ENCODE results near the gene RAD51B.

RAD51B gene

DNA sequence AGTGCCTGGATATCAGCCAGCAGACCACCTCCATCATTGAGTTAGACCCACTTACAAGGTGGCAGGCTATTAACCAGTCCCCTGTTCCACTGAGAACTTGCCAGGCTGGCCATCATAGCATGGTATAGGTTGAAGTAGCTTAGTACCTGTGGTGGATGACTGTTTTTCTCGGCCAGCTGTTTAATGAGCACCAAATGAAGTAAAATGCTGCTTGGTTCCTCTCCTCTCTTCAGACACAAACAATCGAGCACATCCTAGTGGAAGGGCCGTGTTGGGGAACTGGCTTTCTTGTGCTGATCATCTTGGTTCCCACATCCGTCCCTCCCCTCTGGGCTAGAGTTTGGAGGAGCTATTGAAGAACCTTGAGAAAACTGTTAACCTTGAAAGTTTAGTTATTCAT is 486.2 kb downstream of the RAD51B start:
- no peak overlapping the region for H3K18ac ChIP-seq (ENCODE audit: low read length)
- DNase-seq, result no peak
- no peak overlapping the region for H4K5ac ChIP-seq (ENCODE audit: low read length)
- no peak overlapping the region for H2AK5ac ChIP-seq (ENCODE audit: low read length)
- H3K36me3 ChIP-seq (ENCODE audit: control insufficient read depth, insufficient read depth, low read length), result no peaks in the 10 kb centered on the region
- H3K23ac ChIP-seq (ENCODE audit: low read length), result no peak overlapping the region
- H3K27me3 ChIP-seq (ENCODE audit: insufficient read depth, low read length, poor library complexity), result no peaks in the 10 kb centered on the region
- H3K9ac ChIP-seq (ENCODE audit: low read length), result no peak overlapping the region
- WGBS (ENCODE audit: extremely low coverage, insufficient coverage, low lambda C conversion rate), result no CpG with 5 or more reads among the region's 4 CpGs
- no peaks in the 10 kb centered on the region for H3K79me1 ChIP-seq (ENCODE audit: low read length)
- H3K4me3 ChIP-seq (ENCODE audit: low read length), result no peak overlapping the region
- H3K56ac ChIP-seq (ENCODE audit: low read length), result no peak overlapping the region
- H2BK120ac ChIP-seq (ENCODE audit: low read depth, low read length), result no peak overlapping the region
- no peak overlapping the region for H3K27ac ChIP-seq (ENCODE audit: low read depth, low read length)
- H2BK15ac ChIP-seq (replicated peaks; ENCODE audit: low read depth), result no peak overlapping the region
- H3K4me2 ChIP-seq (ENCODE audit: low read length), result no peak overlapping the region
- no peaks in the 10 kb centered on the region for H3K79me2 ChIP-seq (ENCODE audit: control insufficient read depth, insufficient read depth, low read length)
- H3K4ac ChIP-seq (ENCODE audit: low read depth, low read length), result no peak overlapping the region
- H4K8ac ChIP-seq (ENCODE audit: low read depth, low read length), result no peak overlapping the region
- H3K4me1 ChIP-seq (ENCODE audit: control insufficient read depth, low read depth, low read length), result no peaks in the 10 kb centered on the region
- no peak overlapping the region for H2BK5ac ChIP-seq (ENCODE audit: low read length)

DNA sequence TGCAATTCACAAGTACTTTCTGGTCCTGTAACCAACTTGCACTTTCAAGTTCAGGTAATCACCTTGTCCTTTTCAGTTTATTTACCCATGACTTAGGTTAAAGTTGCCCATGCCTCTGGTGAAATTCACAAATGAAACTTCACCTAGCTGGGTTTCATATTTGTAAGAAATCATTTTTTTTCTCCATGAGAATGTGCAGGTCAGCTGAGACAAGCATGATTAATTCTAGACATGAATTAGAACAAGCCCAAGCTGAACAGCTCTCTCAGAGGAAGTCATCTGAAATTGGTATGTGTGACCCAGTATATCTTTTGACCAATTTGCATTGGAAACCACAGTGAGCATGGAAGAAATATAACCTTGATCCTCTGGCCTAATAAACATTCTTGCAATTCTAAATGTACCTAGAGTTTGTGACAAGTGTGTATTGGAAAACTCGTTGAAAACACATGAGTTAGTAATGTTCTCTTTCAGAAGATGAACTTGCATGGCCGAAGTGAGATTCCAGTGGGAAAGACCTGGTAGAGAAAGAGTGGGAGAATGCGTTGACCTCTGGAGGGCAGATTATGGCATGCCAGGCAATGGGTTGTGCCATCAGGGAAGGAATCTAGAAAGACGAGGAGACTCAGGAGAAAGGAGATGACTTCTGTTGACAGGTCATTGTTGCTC is 486.8 kb downstream of the RAD51B start:
- Histone ChIP-seq H3K9ac (ENCODE audit: low read length) (no peak overlapping the region), H3K4me1 (ENCODE audit: control insufficient read depth, low read depth, low read length) (no peaks in the 10 kb centered on the region), H2AK5ac (ENCODE audit: low read length) (no peak overlapping the region), H3K4me3 (ENCODE audit: low read length) (no peak overlapping the region), H4K5ac (ENCODE audit: low read length) (no peak overlapping the region), H3K4ac (ENCODE audit: low read depth, low read length) (no peak overlapping the region), H3K27ac (ENCODE audit: low read depth, low read length) (no peak overlapping the region), H3K23ac (ENCODE audit: low read length) (no peak overlapping the region), H2BK15ac (replicated peaks; ENCODE audit: low read depth) (no peak overlapping the region), H3K79me2 (ENCODE audit: control insufficient read depth, insufficient read depth, low read length) (no peaks in the 10 kb centered on the region), H2BK5ac (ENCODE audit: low read length) (no peak overlapping the region), H3K79me1 (ENCODE audit: low read length) (no peaks in the 10 kb centered on the region), H3K18ac (ENCODE audit: low read length) (no peak overlapping the region), H3K36me3 (ENCODE audit: control insufficient read depth, insufficient read depth, low read length) (no peaks in the 10 kb centered on the region), H3K27me3 (ENCODE audit: insufficient read depth, low read length, poor library complexity) (no peaks in the 10 kb centered on the region), H3K56ac (ENCODE audit: low read length) (no peak overlapping the region), H4K8ac (ENCODE audit: low read depth, low read length) (no peak overlapping the region), H2BK120ac (ENCODE audit: low read depth, low read length) (no peak overlapping the region), H3K4me2 (ENCODE audit: low read length) (no peak overlapping the region)
- DNase-seq, result no peak
- no CpG with 5 or more reads among the region's 4 CpGs for WGBS (ENCODE audit: extremely low coverage, insufficient coverage, low lambda C conversion rate)

DNA sequence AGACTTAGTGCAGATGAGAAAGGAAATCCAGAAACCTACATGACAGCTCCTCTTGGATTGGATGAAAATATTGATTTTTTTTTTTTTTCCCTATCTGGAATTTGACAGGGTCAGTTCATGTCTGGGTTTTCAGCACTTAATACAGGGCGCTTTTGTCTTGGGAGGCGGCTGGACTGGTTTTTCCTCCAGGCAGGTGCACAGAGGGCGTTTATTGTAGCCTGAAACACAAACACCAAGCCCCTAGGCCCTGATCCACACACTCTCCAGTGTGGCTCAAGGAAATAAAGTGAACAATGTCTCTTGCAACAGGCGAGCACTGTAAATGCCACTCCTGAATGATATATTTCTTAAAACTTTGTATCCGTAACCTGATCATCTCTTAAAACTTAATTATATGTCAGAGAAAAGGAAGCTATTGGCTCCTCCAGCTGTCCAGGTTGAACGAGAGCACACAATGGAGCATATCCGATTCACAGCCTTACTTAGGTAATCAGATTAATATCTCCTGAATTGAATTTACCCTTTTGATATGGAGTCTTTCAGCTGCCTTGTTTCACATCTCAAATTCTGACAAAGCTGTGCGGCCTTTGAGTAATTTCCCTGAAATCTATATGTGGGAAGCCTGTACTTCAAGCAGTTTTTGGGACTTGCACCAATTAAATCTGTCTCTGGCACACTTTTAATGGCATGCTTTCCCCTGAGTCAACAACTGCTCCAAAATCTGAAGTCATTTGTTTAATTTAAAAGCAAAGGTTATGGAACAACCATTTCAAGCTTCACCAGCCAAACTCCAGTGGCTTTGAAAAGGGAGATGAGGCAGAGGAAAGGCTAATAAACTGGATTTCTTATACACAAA is 487.6 kb downstream of the RAD51B start:
- Histone ChIP-seq H3K9ac (ENCODE audit: low read length) (no peak overlapping the region), H3K36me3 (ENCODE audit: control insufficient read depth, insufficient read depth, low read length) (no peaks in the 10 kb centered on the region), H3K23ac (ENCODE audit: low read length) (no peak overlapping the region), H3K18ac (ENCODE audit: low read length) (no peak overlapping the region), H2AK5ac (ENCODE audit: low read length) (no peak overlapping the region), H3K4me1 (ENCODE audit: control insufficient read depth, low read depth, low read length) (no peaks in the 10 kb centered on the region), H4K8ac (ENCODE audit: low read depth, low read length) (no peak overlapping the region), H3K4me3 (ENCODE audit: low read length) (no peak overlapping the region), H3K27ac (ENCODE audit: low read depth, low read length) (no peak overlapping the region), H3K27me3 (ENCODE audit: insufficient read depth, low read length, poor library complexity) (no peaks in the 10 kb centered on the region), H4K5ac (ENCODE audit: low read length) (no peak overlapping the region), H3K79me1 (ENCODE audit: low read length) (no peaks in the 10 kb centered on the region), H3K56ac (ENCODE audit: low read length) (no peak overlapping the region), H2BK15ac (replicated peaks; ENCODE audit: low read depth) (no peak overlapping the region), H3K4ac (ENCODE audit: low read depth, low read length) (no peak overlapping the region), H3K79me2 (ENCODE audit: control insufficient read depth, insufficient read depth, low read length) (no peaks in the 10 kb centered on the region), H3K4me2 (ENCODE audit: low read length) (no peak overlapping the region), H2BK120ac (ENCODE audit: low read depth, low read length) (no peak overlapping the region), H2BK5ac (ENCODE audit: low read length) (no peak overlapping the region)
- no peak for DNase-seq
- WGBS (ENCODE audit: extremely low coverage, insufficient coverage, low lambda C conversion rate), result no CpG with 5 or more reads among the region's 8 CpGs

DNA sequence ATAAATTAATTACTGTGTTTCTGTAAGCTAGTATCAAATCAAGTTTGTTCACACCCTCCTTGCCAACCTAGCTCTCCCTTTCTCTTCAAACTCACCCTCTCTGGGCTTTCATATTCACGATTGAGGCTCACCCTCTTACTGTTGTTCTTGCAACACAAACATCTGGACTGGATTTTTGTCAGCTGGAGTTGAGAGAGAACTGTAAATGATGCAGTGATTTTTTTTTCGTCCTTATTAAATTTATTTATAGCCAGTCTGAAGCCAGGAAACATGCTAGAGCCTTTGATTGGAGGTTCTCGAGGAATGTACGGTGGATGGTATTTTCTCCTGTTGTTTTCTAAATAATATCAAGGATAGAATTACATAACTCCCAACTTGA is 488.2 kb downstream of the RAD51B start:
- no peak overlapping the region for H4K8ac ChIP-seq (ENCODE audit: low read depth, low read length)
- H3K4me3 ChIP-seq (ENCODE audit: low read length), result no peak overlapping the region
- no peak overlapping the region for H3K9ac ChIP-seq (ENCODE audit: low read length)
- no peak for DNase-seq
- no peak overlapping the region for H3K4ac ChIP-seq (ENCODE audit: low read depth, low read length)
- no peak overlapping the region for H3K23ac ChIP-seq (ENCODE audit: low read length)
- H3K79me2 ChIP-seq (ENCODE audit: control insufficient read depth, insufficient read depth, low read length), result no peaks in the 10 kb centered on the region
- no peaks in the 10 kb centered on the region for H3K27me3 ChIP-seq (ENCODE audit: insufficient read depth, low read length, poor library complexity)
- no peak overlapping the region for H3K56ac ChIP-seq (ENCODE audit: low read length)
- WGBS (ENCODE audit: extremely low coverage, insufficient coverage, low lambda C conversion rate), result no CpG with 5 or more reads among the region's 4 CpGs
- no peak overlapping the region for H2AK5ac ChIP-seq (ENCODE audit: low read length)
- H4K5ac ChIP-seq (ENCODE audit: low read length), result no peak overlapping the region
- H3K36me3 ChIP-seq (ENCODE audit: control insufficient read depth, insufficient read depth, low read length), result no peaks in the 10 kb centered on the region
- H2BK120ac ChIP-seq (ENCODE audit: low read depth, low read length), result no peak overlapping the region
- H3K4me1 ChIP-seq (ENCODE audit: control insufficient read depth, low read depth, low read length), result no peaks in the 10 kb centered on the region
- no peaks in the 10 kb centered on the region for H3K79me1 ChIP-seq (ENCODE audit: low read length)
- no peak overlapping the region for H2BK15ac ChIP-seq (replicated peaks; ENCODE audit: low read depth)
- H2BK5ac ChIP-seq (ENCODE audit: low read length), result no peak overlapping the region
- H3K4me2 ChIP-seq (ENCODE audit: low read length), result no peak overlapping the region
- H3K27ac ChIP-seq (ENCODE audit: low read depth, low read length), result no peak overlapping the region
- H3K18ac ChIP-seq (ENCODE audit: low read length), result no peak overlapping the region

DNA sequence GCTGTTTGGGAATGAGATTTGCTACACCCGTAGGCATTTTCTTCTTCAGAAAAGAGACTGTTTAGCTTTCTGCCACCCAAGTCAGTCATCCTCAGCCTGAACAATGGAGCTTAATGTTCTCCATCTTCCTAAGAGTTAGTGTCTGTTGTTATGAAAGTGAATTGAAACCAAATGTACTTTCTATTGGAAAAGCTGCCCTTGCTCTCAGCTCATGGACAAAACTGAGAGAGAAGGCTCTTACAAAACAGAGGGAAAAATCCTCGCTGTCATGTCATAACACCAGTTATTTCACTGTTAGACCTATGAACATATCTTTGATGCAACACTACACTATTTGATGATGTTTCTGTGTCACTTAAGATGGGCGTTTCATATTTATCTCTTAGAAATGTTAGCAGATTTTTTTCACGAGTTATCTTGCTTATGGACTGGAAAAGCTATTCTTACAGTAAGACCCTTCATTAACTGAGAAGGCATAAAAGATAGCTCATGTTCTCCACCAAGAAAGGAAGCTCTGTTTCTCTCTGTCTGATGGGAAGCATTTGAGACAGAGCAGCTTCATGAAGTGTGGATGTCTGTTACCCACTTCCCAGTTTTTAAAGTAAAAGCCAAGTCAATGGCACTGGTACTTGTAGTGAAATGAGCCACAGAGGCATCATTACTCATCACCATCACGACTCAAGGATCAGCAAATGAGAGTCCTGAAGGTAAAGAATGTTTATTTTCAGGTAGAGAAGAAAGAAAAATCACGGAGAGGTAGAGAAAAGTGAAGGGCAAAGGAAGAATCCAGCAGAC is 489.3 kb downstream of the RAD51B start:
- no peak overlapping the region for H3K56ac ChIP-seq (ENCODE audit: low read length)
- H3K4me1 ChIP-seq (ENCODE audit: control insufficient read depth, low read depth, low read length), result peaks cover 3% of the 10 kb centered on the region
- no peak overlapping the region for H3K4me2 ChIP-seq (ENCODE audit: low read length)
- H3K23ac ChIP-seq (ENCODE audit: low read length), result no peak overlapping the region
- H3K9ac ChIP-seq (ENCODE audit: low read length), result no peak overlapping the region
- H3K79me1 ChIP-seq (ENCODE audit: low read length), result no peaks in the 10 kb centered on the region
- no CpG with 5 or more reads among the region's 6 CpGs for WGBS (ENCODE audit: extremely low coverage, insufficient coverage, low lambda C conversion rate)
- H2BK15ac ChIP-seq (replicated peaks; ENCODE audit: low read depth), result no peak overlapping the region
- no peak overlapping the region for H2AK5ac ChIP-seq (ENCODE audit: low read length)
- no peaks in the 10 kb centered on the region for H3K36me3 ChIP-seq (ENCODE audit: control insufficient read depth, insufficient read depth, low read length)
- H3K27ac ChIP-seq (ENCODE audit: low read depth, low read length), result no peak overlapping the region
- H3K18ac ChIP-seq (ENCODE audit: low read length), result no peak overlapping the region
- no peak for DNase-seq
- H3K4me3 ChIP-seq (ENCODE audit: low read length), result no peak overlapping the region
- H3K4ac ChIP-seq (ENCODE audit: low read depth, low read length), result no peak overlapping the region
- H4K8ac ChIP-seq (ENCODE audit: low read depth, low read length), result no peak overlapping the region
- H3K27me3 ChIP-seq (ENCODE audit: insufficient read depth, low read length, poor library complexity), result no peaks in the 10 kb centered on the region
- no peak overlapping the region for H4K5ac ChIP-seq (ENCODE audit: low read length)
- no peak overlapping the region for H2BK120ac ChIP-seq (ENCODE audit: low read depth, low read length)
- H3K79me2 ChIP-seq (ENCODE audit: control insufficient read depth, insufficient read depth, low read length), result no peaks in the 10 kb centered on the region
- no peak overlapping the region for H2BK5ac ChIP-seq (ENCODE audit: low read length)
